Body of pancreas (tissue), 4 donors: Measurements from ENCODE around the gene CYSLTR1. TPM values are rescaled to one million over a fixed set of nuclear protein-coding genes. Genes with fewer than 3 reads are reported as not detected.

ENCODE experiments used
- ATAC-seq: fragments of 150-250 bp; one replicate; pipeline ENCODE4 v1.9.1; 2016
- DNase-seq, 4 donors: peaks; one replicate each; pipeline ENCODE4 v3.0.0-alpha.2; 2019
- H3K27ac ChIP-seq, 4 donors: fragments of 200-600 bp; sonication (generic); 1 replicate in 3 of 4; 2 replicates in 1 of 4; pipeline versions ENCODE4 v1.5.1 to v1.6.1; 2016 to 2019; ENCODE audit warnings: mild to moderate bottlenecking in 1 of 4, mixed read lengths in 1 of 4, moderate library complexity in 1 of 4
- H3K27me3 ChIP-seq, 2 donors: fragments of 200-600 bp; sonication (generic); one replicate each; pipeline ENCODE4 v1.6.0; 2016; ENCODE audit warnings: mild to moderate bottlenecking in 1 of 2
- H3K36me3 ChIP-seq, 2 donors: fragments of 200-600 bp; sonication (generic); replicated peaks in 1 of 2; 2 replicates each; pipeline ENCODE4 v1.5.1; 2016; ENCODE audit warnings: low read depth in 2 of 2; ENCODE audit not compliant: insufficient read depth in 1 of 2
- H3K4me1 ChIP-seq: fragments of 200-600 bp; sonication (generic); one replicate; pipeline ENCODE4 v1.6.0; 2016
- H3K4me3 ChIP-seq, 2 donors: fragments of 200-600 bp; sonication (generic); 1 replicate in 1 of 2; 2 replicates in 1 of 2; pipeline ENCODE4 v1.5.1; 2016 to 2019
- H3K9me3 ChIP-seq, 3 donors: fragments of 200-600 bp; sonication (generic); 1 replicate in 2 of 3; 2 replicates in 1 of 3; pipeline ENCODE4 v1.5.1; 2016
- CTCF ChIP-seq, 7 experiments: fragments of 450-650 bp in 4 of 7; fragments of 200-600 bp in 3 of 7; sonication (generic) in 3 of 7; IDR thresholded peaks; one replicate each; pipeline ENCODE4 v1.5.1; 2016 to 2019; ENCODE audit warnings: antibody characterized with exemption in 7 of 7
- POLR2A ChIP-seq, 3 donors: fragments of 450-650 bp; IDR thresholded peaks; one replicate each; pipeline ENCODE4 v1.6.1; 2016; ENCODE audit warnings: antibody characterized with exemption in 3 of 3, mild to moderate bottlenecking in 2 of 3
- WGBS, 2 donors: methylation state at CpG; one replicate each; pipeline ENCODE4 v1.1.5; 2017; 5-methylcytosine and 5-hydroxymethylcytosine counted together
- intact Hi-C: fragments of 100-400 bp; cut with DNase I; formaldehyde crosslinking; loops from one replicate; pipeline ENCODE4 v1.15.1; 2023
- total RNA-seq, 2 donors: library from RNA; depleted of rRNA; stranded (reverse); fragments of >200 nt; gene quantifications; one replicate each; pipeline ENCODE4 v1.1.0, GENCODE V29; 2016

CYSLTR1 gene
- total RNA-seq, 2 donors from 2014 or later = 0.78 to 4.9 TPM

GRCh38 chrX:78357342-78358055, 30.1 kb upstream of the CYSLTR1 start:
- intact Hi-C loops = no loop called here
- 75 to 81% methylated on average over 4 of the region's 4 CpGs for WGBS, 2 donors
- Histone ChIP-seq H3K9me3 (no peaks in the 10 kb centered on the region), H3K4me1 (no peaks in the 10 kb centered on the region), H3K4me3 (no peak overlapping the region), H3K27ac (no peak overlapping the region), H3K36me3 (no peaks in the 10 kb centered on the region), H3K27me3 (no peaks in the 10 kb centered on the region)
- TF ChIP-seq POLR2A (IDR thresholded peaks at IDR 0.05) (no peak), CTCF (IDR thresholded peaks at IDR 0.05) (no peak)
- ATAC-seq (no peak), DNase-seq (no peak)

- DNase-seq (no peak), ATAC-seq (no peak)
- Histone ChIP-seq H3K4me1 (no peaks in the 10 kb centered on the region), H3K27ac (no peak overlapping the region), H3K4me3 (no peak overlapping the region), H3K9me3 (no peaks in the 10 kb centered on the region), H3K27me3 (no peaks in the 10 kb centered on the region), H3K36me3 (no peaks in the 10 kb centered on the region)
- intact Hi-C loops = no loop called here
- no peak for TF ChIP-seq POLR2A (IDR thresholded peaks at IDR 0.05)
- no peak for TF ChIP-seq CTCF (IDR thresholded peaks at IDR 0.05)
These were observed 6.1 kb upstream of the CYSLTR1 start for GRCh38 chrX:78333521-78333920.

- H3K27ac ChIP-seq = no peak overlapping the region
- H3K9me3 ChIP-seq = no peaks in the 10 kb centered on the region
- no peak for DNase-seq
- H3K27me3 ChIP-seq = no peaks in the 10 kb centered on the region
- intact Hi-C loops = no loop called here
- no peak for ATAC-seq
- no peak for TF ChIP-seq CTCF (IDR thresholded peaks at IDR 0.05)
- WGBS, 2 donors = 55 to 82% methylated on average over 1 of the region's 1 CpG
- no peaks in the 10 kb centered on the region for H3K4me1 ChIP-seq
- H3K36me3 ChIP-seq = no peaks in the 10 kb centered on the region
- no peak overlapping the region for H3K4me3 ChIP-seq
These were observed 4.3 kb upstream of the CYSLTR1 start for GRCh38 chrX:78331708-78332107.

GRCh38 chrX:78330540-78330939, 3.1 kb upstream of the CYSLTR1 start:
- intact Hi-C loops = no loop called here
- no peak for TF ChIP-seq CTCF (IDR thresholded peaks at IDR 0.05)
- WGBS, 2 donors = 14 to 31% methylated on average over 1 of the region's 1 CpG
- ATAC-seq = no peak
- no peak for DNase-seq
- Histone ChIP-seq H3K27ac (no peak overlapping the region), H3K4me3 (no peak overlapping the region), H3K4me1 (no peaks in the 10 kb centered on the region), H3K9me3 (no peaks in the 10 kb centered on the region), H3K27me3 (no peaks in the 10 kb centered on the region), H3K36me3 (no peaks in the 10 kb centered on the region)

GRCh38 chrX:78330068-78330467, 2.7 kb upstream of the CYSLTR1 start:
- DNase-seq = no peak
- Histone ChIP-seq H3K4me1 (no peaks in the 10 kb centered on the region), H3K27me3 (no peaks in the 10 kb centered on the region), H3K9me3 (no peaks in the 10 kb centered on the region), H3K27ac (no peak overlapping the region), H3K4me3 (no peak overlapping the region), H3K36me3 (no peaks in the 10 kb centered on the region)
- intact Hi-C loops = no loop called here
- TF ChIP-seq CTCF (IDR thresholded peaks at IDR 0.05) (no peak), POLR2A (IDR thresholded peaks at IDR 0.05) (no peak)
- WGBS, 2 donors = 76 to 77% methylated on average over 2 of the region's 2 CpGs
- ATAC-seq = no peak
